Measurements from ENCODE around the gene NRP1.

NRP1 gene

GRCh38 chr10:33201971-33202370 is 132.5 kb downstream of the NRP1 start:
- DNase-seq: no peak

DNA sequence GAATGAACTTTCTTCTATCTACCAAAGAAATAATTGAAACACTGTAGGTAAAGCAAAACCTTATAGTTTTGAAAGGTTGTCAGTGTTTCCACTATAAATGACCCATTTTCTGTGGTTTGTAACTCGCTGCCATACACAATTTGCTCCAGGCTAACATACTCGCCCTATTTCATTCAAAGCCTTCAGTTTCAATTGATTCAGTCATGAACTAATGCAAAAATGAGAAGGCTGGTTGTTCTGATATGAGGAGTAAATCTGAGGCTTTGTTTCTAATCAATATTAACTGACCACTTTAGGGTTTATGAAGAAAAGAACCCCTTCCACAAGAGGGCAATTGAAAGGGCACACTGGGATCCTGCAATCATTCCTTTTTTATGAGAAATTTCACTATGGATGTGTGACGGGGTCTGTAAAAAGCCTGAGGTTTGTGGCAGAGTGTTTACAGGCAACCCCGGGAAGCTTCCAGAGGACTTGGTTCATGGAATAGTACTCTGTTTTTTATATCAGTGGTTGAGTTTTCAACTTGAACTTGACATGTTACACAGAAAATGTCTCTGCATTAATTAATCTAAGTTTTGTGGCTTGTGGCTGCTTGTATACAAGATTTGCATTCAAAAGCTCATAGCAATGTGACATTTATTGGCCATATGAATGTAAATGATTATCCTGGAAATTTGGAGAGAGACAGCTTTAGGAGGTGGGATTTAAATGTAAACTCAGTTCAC is 133.2 kb downstream of the NRP1 start:
- DNase-seq: no peak

GRCh38 chr10:33199731-33200232 is 134.7 kb downstream of the NRP1 start:
- no peak for DNase-seq

DNA sequence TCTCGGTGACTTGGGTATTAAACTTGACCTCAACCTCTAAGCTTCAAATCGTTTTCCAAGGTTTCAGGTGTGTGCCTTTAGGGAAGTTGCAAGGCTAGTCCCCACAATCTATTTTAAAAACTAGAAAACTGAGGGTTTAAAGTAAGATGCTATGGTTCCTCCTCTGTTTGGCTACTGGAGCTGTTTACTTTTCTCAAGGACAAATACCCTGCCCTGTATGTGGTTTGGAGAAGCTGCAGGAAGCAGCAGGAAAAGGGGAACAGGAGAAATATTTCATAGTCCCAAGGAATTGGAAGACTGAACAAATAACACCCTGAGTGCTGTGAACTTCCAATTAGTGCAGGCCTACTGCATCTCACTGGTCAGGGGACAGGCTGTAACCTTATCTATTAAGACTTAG is 135.9 kb downstream of the NRP1 start:
- no peak for DNase-seq

DNA sequence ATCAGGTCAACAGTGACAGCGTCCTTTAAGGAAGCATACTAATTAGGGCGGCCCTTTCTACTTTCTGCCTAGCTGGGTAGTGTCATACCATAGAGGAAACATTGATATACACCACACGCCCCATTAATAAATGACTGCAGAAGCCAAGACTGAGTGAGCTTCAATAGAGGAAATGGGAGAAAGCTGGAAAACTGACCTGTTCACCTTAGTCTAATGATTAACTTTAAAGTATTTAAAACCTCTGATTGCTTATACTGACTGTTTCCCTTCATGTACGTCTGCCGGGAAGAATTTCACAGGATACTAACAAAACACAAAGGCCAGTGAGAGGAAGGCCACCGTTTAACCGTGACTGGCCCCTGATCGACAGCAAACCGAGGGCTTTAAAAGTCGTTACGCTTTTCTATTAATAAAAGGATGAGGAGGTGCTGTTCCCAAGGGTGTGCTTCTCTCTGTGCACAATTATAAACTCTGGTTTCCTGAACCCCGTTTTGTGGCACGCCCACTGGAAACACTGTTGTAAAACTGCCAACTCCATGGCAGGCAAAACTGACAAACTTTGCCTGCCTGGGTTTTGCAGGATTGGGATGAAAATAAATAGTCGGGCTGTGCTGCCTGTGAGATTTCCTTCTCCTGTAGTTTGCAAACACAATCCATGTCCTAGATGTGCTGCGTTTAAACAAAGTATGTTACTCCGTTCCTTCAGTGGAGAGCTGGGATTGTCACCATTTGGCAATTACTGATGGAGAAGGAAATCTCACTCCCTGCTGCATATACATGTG is 137.6 kb downstream of the NRP1 start:
- DNase-seq: no peak

DNA sequence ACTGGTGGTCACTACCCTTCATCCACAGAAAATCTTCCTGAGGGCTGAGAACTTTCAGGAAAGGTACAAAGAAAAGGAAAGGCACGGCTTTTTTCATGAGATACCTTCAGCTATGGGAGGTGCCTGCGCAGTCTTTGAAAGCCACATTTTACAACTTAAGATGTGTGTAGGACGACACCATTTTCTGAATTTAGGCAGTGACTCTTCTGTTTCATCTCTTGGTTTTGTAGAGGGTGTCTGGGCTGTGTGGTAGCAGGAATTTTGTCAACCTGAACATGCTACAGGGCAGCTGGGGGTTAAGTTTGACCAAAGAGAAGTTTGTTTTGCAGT is 138.1 kb downstream of the NRP1 start:
- no peak for DNase-seq

- DNase-seq: no peak
Measured at GRCh38 chr10:33195608-33196376, 138.7 kb downstream of the NRP1 start.

DNA sequence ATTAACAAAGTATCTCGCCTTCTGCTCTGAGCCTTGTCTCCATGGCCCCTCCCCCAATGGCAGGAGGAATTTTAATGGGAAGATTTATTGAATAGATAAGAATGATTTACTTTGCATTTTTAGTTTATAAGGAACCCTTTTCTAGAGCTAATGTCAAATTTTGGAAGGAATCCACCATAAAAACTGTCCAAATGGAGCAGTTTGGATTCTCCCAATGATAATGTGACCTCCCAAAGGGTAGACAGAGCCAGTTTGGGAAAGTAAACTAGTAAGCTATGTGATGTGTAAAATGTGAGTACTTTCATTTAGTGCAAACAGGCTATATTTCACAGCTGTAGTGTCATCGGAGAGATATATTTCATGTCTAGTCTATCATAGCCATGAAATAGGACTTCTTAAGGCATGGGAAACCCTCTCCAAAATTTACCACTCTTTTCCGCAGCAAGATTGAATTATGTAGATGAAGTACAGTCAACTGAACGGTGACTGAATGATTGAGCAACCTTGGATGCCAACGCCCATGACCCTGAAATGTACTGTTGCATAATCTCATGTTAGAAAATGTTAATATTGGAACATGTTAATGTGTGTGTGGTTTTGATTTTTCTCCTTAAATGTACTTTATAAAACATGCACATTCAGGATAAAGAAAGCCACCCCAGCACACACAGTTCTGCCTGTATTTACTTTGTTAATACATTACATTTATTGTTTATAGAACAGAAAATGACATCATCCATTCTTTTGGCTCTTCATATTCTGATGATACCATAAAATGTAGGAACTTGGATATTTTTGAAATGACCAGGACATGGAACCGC is 140.6 kb downstream of the NRP1 start:
- no peak for DNase-seq

DNA sequence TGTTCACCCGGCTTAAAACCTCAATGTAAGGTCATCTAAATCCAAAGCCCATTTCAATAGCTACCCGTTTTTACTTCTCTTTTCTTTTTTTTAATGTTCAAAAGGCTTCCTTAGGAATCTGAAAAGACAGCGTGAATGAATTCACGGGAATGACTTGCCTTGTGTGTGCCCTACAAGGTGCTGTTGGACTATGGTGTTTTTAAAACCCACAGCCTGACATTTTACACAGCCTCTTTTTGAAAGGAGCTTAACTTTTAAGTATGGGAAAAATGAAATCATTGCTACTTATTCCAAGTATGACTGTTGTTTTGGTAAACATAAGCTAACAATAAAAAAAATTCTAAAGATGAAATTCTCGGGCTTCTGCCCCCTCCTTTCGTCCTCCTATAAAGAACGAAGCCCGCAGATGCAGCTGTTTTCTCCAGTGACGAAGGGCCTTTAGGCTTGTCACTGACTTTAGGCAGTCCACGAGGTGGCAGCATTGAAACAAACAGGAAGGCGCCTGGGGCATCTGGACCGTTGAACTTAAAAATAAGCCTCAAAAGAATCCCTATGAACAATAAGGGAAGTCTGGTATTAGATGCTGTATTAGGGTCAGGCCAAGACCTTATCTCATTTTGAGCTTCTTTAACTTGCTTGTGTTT is 141.3 kb downstream of the NRP1 start:
- peak; percentile 36 for DNase-seq

DNA sequence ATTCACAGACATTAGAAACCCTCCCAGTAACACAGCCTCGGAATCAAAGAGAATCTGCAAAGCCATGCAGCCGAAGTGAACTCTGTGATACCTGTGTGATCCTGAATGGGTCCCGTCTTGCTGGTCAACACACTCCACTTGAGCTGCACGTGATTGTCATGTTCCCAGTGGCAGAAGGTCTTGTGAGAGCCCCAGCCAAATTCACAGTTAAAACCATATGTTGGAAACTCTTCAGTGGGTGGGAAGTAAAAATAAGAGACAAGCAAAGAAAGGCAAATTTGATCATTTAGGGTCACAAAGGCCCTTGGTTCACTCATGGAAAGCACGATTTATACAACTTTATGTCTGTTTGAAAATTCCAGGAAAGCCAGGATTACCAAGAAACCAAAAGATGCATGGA is 142.3 kb downstream of the NRP1 start:
- DNase-seq: no peak

DNA sequence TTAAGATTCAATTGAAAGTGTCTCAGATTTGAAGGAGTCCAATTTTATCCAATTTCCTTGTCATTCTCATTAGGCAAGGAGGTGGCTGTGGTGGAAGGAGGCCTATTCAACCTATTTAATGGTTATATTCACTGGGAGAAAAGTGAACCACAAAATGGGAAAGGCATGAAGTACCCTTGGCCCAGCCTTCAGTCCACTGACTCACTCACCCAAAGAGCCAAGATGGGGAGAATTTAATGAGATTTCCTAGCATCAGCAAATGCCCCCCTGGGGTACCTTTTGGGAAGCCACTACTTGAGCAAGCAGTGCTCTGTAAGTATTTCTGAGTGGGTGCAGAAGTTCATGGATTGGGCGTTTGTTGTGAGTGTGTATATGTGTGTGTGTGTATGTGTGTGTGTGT is 144.1 kb downstream of the NRP1 start:
- no peak for DNase-seq

DNA sequence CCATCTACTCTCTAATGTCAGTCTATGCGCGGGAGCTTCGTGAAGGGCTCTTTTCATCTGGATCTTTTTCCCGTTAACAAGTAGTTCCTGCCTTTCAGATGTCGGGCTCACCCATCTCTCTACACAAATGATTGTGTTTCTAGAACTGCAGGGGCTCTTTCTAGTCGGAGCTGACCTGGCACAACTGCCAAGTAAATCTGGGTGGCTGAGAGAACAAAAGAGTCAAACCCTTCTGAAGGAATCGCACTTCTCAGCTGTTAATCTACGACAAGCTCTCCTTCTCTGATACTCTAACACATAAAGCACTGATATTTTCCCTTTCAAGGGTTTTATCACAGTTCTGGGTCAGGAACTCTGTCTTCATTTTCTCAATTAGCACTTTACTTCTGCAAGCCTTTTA is 144.7 kb downstream of the NRP1 start:
- DNase-seq: no peak

DNA sequence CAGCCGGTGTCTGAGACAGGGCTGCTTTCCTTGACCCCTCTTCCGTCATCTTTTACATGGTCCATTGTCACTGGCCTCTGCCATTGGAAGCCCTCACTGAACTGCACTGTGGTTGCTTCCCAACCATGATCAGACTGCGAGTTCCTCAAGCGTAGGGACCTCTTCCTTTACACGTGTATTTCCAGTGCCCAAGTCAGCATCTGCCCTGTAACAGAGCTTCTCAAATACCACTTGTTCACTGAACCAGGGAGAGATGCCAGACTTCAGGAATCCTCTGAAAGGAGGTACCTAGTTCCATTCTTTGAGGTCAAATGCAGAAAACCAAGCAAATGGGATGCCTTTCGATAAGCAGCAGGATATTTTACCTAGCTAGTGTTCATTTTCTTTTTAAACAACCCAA is 145.1 kb downstream of the NRP1 start:
- DNase-seq: no peak

DNA sequence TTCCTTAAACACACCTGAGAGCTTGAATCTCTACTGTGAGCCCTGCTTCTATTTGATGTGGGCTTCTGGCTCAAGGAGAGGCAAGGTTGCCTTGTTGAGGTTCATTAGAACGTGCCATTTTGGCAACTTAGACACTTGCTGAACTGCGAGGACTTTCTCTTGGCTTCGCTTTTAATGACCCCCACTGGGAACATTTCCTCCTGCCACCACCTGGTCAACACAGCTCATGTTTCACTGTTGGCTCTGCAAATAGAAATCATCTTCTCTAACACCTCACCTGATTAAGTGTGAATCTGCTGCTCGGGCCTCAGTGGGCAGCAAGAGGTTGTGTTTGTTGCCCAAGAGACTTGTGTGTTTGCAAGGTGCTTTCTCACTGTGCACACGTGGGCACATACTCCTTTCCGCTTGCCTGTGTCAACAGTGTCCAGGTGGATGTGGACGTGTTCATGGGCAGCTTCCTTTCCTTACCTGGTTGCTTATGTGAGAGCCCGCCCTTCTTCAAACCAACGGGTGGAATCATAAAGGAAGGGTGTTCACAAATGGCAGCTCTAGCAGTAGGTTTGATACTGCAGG is 147.0 kb downstream of the NRP1 start:
- peak; percentile 22 for DNase-seq

DNA sequence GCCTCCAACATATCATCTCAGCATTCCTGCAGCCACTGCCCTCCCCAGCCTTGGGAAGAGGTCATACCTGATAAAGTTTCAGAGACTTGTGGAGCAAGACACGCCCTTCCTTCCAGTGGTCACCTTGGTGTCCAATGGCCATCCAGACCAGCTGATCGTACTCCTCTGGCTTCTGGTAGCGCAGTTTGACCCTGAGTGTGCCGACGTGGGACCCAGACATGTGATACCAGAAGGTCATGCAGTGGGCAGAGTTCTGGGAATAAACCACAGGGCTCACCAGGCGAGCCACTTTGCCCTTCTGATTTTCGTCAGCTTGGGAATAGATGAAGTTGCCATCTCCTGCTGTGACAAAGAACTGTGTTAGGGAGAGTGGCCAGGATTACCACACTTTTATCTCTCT is 148.3 kb downstream of the NRP1 start:
- DNase-seq: no peak

DNA sequence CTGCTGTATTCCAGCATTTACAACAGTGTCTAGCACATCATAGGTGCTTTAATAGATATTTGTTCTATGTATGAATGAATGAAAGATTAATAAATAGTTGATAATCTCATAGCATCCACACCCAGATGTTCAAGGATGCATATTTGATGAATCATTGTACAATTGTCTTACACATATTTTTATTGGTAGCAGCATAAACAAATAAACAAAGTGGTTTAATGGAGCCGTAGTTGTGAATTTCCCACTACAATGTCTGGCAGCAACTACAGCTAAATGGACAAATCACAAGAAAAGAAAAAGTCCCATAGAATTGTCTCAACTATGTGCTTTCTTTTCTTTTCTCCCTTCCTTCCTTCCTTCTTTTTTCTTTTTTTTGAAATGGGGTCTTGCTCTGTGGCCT is 150.8 kb downstream of the NRP1 start:
- DNase-seq: no peak

DNA sequence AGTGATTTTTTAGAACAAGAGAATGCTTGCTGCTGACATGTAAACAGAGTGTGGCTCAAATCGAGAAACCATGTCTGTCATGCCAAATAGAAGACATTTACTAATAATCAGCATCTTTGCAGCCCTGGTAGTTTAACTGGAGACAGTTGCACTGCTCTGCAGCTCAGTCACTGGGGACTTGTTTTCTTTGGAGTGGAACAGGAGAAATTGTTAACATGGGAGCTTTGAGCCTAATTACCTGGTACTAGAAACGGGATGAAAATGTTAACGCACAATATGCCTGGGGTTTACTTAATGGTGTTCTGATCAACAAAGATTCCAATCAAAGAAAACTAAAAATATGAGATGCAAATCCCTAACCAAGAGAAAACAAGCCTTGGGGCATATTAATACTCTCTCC is 153.5 kb downstream of the NRP1 start:
- DNase-seq: no peak

GRCh38 chr10:33180390-33180789 is 154.1 kb downstream of the NRP1 start:
- no peak for DNase-seq

DNA sequence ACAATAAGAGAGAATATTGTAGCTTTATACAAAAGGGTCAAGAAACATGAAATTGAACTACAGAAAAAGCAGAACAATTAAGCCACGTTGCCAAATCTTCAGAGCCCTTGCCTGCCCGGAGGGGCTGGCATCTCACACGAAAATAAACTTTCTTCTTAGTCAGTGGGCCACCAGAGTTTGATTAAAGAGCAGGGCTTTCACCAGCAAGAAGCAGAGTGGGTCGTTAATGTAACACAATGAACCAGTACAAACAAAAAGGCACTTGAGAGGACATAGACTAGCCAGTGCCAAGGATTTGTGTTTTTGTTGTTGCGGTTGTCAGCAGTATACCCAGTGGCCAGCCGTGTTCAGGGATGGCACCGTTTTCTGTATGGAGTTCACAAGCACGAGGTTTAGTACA is 155.4 kb downstream of the NRP1 start:
- peak; percentile 58 for DNase-seq

DNA sequence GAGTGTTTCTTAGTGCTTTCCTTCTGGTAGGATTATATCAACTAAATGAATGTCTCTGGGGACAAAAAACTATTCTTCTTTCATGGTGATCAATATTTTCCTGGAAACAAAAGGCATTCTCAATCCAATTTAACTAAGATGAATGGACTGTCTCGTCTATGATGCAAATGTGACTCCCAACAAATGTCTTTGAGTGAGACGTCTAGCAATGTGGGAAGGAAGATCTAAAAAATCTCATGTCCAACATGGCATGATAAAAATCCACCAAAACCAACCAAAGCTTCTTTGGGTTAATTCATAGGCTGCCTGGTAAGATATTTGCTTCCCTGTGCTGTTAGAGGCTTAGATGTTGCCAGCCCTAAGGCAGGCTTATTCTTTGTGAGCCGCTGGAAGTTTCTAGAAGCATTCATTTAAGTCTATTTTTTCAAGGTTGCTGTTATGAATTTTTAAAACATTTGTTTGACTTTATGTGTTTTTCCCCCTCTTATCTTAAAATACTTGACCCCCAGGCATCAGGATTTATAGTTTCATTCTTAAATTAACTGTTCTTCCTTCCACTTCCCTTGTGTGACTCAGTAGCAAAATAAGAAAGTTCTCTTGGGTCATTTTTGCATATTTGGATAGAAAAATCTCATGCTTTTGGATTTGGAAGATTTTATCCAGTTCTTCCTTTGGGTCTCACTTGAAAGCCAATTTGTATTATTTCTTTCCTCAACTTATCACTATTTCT is 156.3 kb downstream of the NRP1 start:
- DNase-seq: no peak

DNA sequence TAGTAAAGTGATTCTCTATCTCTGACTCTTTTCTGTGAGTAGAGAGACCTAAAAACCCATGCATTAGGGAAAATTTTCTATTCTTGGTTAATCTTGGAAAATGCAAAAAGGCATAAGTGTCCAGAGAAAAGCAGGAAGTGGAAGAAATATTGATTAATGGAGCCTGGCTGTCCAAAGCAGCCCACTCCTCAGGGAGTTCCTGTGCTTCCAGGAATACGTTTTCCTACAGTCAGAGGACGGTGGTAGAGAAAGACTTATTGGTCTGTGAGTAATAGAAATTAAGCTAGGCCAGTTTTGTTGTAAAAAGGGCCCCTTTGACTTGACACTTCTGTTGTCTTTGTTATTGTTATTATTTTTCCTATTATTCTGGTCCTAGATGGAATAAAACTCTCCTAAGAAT is 157.8 kb downstream of the NRP1 start:
- DNase-seq: no peak
